SK-N-MC (cell line): ENCODE results near the gene CHRND.

ENCODE experiments used
- EZH2 ChIP-seq: fragments of 200-600 bp; sonication (generic); IDR thresholded peaks from one replicate; pipeline ENCODE4 v1.6.1; 2017; ENCODE audit warnings: antibody characterized with exemption
- POLR2AphosphoS5 ChIP-seq: IDR thresholded peaks from 2 replicates; pipeline ENCODE4 v1.6.1; 2012; ENCODE audit warnings: mild to moderate bottlenecking, low read depth, low read length, borderline replicate concordance

GRCh38 chr2:232537499-232537898, 11.5 kb downstream of the CHRND start:
- TF ChIP-seq POLR2AphosphoS5 (no peak), EZH2 (no peak)
